ENCODE results near the gene NR2E3.
"Not testable (repeated sequence)": the region's sequence is repeated elsewhere in the genome, so short reads cannot be mapped to it uniquely, and the experiment has no call there.

Gene NR2E3

GRCh38 chr15:71815301-71815700, 4.9 kb downstream of the NR2E3 start:
- DNase-seq (ENCODE audit: low read depth, low spot score), result no peak

GRCh38 chr15:71817351-71817750, 7.0 kb downstream of the NR2E3 start:
- DNase-seq (ENCODE audit: low read depth, low spot score), result no peak

GRCh38 chr15:71820127-71820526, 9.8 kb downstream of the NR2E3 start:
- no peak for DNase-seq (ENCODE audit: low read depth, low spot score)

DNA sequence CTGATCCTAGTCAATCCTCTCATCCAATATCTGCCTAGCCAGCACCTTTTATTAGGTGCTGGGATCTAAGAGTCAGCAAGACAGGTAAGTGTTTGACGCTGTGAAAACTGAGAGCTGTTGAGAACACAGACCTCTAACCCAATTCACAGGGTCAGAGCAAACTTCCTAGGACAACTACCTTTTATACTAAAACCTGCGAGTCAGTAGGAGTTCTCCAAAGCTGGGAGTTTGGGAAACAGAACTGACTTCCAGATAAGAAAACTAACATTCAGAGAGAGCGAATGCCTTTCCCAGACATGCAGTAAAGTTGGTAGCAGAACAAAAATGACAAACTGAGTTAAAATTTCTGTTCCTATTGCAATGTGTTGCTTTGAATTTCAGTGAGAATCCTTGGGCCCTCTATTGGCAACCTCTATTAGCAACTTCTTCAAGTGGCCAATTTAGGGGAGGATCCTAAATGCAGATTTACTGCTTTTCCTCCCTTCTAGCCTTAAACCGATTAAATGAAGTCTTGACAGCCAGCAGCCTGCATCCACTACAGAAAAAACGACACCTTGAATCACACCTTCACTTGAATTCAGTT, 11.3 kb downstream of the NR2E3 start:
- no peak for DNase-seq (ENCODE audit: low read depth, low spot score)

DNA sequence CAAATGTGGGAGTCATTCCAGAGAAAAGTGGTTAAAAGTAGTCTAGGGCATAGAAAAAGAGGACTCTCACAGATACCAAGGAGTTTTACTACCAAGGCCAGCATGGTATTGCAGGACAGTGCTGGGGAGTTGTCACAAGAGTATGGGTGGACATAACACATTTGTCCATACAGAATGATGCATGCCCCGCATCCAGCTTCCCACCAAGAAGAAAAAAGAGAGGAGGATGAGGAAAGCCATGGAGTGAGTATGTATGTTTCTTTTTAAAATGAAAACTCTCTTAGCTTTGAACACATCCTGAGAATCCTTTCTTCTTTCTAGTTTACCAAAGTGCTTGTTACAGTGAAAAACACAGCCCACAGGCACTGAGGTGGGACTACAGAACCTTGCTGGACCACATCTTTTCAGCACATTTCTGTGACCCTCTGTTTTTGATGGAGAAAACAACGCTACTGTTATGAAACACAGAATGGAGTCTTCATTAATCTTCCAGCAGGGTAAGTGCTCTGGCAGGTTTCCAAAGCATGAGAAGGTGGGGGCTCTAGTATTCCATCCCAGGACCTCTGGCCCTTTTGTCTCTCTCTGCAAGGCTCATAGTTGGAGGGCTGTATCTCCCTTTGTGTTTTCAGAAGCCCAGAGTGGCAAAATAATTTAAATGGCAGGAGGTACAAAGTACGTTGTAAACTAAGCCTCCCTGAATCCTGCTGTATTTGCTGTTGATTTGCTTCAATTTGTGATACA, 12.7 kb downstream of the NR2E3 start:
- no peak for DNase-seq (ENCODE audit: low read depth, low spot score)

GRCh38 chr15:71823801-71824200, 13.4 kb downstream of the NR2E3 start:
- DNase-seq (ENCODE audit: low read depth, low spot score), result no peak

DNA sequence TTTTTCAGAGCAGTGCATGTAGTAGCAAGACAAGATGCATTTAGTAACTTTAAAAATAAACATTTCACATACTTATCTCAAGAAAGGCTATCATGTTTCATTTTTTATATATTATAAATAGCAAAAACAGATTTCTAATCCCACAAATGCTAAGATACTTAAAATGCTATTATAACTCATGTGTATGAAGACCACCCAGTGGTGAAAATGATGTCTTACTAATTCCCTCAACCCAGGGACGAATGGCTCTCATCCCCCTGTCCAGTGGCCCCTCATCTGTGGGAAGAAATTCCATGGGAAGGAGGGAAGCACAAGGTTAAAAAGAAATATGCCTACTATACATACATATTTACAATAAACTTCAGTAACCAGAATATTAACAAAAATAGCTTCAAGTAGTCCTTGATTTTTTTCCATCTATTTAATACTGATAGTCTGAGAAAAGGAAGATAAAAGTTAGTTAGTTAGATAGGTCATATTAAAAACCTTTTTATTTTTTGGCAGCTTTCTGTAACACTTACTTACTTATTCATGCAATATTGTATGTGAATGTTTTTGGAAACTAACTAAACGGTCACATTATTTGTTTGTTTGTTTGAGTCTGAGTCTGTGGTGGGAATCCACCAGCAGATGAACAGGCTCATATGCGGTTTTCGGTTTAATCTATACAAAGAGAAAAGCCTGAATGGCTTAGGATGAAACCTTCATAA, 14.8 kb downstream of the NR2E3 start:
- no peak for DNase-seq (ENCODE audit: low read depth, low spot score)

- DNase-seq (ENCODE audit: low read depth, low spot score), result no peak
These were observed 15.8 kb downstream of the NR2E3 start for GRCh38 chr15:71826196-71826595.

- no peak for DNase-seq (ENCODE audit: low read depth, low spot score)
These were observed 20.6 kb downstream of the NR2E3 start for GRCh38 chr15:71830981-71831380.

GRCh38 chr15:71841563-71841962, 31.2 kb downstream of the NR2E3 start:
- DNase-seq (ENCODE audit: low read depth, low spot score), result no peak

DNA sequence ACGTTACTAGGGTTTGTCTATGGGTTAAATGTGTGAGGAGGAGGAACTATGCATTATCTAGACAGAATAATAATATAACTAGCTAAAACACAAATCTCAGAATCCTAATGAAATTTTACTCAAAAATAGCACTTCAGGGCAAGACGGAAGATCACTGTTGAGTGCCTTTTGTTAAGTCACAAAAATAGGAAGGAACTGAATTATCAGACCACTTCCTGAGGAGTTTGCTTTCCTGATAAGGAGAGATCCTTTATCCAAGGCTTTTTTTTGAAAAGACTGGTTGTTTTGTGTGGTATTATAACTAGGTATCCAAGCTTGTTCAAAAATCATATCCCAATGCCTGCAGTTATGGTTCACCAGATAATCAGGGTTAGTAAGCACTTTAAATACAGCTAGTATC, 34.6 kb downstream of the NR2E3 start:
- no peak for DNase-seq (ENCODE audit: low read depth, low spot score)

DNA sequence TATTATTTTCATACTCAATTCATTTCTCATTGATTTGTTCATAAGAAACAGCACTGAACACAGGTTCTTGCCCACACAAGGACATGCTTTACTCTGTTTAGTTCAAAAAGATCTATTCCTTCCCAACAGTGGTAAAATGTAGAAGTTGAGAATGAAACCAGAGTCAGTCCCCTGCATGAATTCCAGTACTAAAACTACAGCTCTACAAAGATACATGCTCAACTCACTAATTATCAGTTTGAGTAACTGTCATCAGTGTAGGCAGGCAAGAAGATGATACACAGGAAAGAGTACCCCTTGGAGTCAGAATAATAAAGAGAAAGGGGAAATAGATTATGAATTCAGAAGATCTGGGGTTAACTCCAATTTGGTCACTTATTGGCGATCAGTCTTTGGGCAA, 43.2 kb downstream of the NR2E3 start:
- no peak for DNase-seq (ENCODE audit: low read depth, low spot score)

DNA sequence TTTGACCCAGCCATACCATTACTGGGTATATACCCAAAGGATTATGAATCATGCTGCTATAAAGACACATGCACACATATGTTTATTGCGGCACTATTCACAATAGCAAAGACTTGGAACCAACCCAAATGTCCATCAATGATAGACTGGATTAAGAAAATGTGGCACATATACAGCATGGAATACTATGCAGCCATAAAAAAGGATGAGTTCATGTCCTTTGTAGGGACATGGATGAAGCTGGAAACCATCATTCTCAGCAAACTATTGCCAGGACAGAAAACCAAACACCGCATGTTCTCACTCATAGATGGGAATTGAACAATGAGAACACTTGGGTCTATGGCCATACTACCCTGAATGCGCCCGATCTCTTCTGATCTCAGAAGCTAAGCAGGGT, 47.9 kb downstream of the NR2E3 start:
- DNase-seq (ENCODE audit: low read depth, low spot score), result not testable (repeated sequence)
